Measurements from ENCODE around the gene ADH4. TPM values are rescaled to one million over a fixed set of nuclear protein-coding genes. Genes with fewer than 3 reads are reported as not detected.
"Not testable (repeated sequence)": the region's sequence is repeated elsewhere in the genome, so short reads cannot be mapped to it uniquely, and the experiment has no call there.

ADH4 gene
- total RNA-seq, 1 donor from 2014 or later, result not detected

- FAIRE-seq (no peak), DNase-seq (ENCODE audit: low spot score in 2 of 2) (no peak)
Observed at GRCh38 chr4:99135541-99136162, 8.4 kb downstream of the ADH4 start.

DNA sequence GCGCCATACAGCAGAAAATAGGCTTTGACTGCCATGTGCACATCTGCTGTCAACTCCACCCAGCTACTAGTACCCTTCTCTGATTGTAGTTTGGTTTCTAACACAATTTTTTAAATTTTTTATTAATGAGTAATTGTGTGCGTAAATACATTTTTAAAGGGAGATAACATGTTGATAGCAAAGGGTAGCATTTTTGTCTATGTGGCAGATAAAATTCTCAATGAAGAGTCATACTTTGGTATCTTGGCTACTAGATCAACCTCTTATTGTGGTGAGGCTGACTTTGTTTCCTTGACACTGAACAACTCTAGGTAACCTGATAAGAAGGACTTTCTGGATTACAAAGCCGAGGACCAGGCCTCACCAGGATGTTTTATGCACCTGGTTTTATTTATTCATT is 9.5 kb downstream of the ADH4 start:
- FAIRE-seq (no peak), DNase-seq (ENCODE audit: low spot score in 2 of 2) (no peak)

DNA sequence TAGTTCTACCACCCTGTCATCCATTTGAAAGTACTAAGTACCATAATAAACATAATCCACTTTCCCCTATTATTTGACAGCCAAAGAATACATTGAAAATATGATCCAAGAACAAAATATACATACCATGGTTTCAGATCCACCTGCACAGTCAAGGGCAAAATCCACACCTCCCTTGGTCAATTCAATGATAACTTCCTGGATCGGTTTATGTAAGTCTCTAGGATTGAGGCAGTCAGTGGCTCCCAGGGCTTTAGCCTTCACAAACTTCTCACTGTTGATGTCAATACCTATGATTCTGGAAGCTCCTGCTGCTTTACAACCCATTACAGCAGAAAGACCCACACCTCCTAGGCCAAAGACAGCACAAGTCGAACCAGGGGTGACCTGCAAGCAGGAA is 12.7 kb downstream of the ADH4 start:
- no peak for DNase-seq (ENCODE audit: low spot score in 2 of 2)
- no peak for FAIRE-seq

- no peak for FAIRE-seq
- no peak for DNase-seq (ENCODE audit: low spot score in 2 of 2)
Observed at GRCh38 chr4:99126376-99126775, 17.7 kb downstream of the ADH4 start.

GRCh38 chr4:99121008-99121407 is 23.1 kb downstream of the ADH4 start:
- no peak for FAIRE-seq

GRCh38 chr4:99120501-99120900 is 23.6 kb downstream of the ADH4 start:
- DNase-seq (ENCODE audit: low spot score in 2 of 2) (no peak), FAIRE-seq (no peak)

More at GRCh38 chr4:99121008-99121407, 23.1 kb downstream of the ADH4 start:
- no peak for DNase-seq (ENCODE audit: low spot score in 2 of 2)

- FAIRE-seq (peak; percentile 92), DNase-seq (ENCODE audit: low spot score in 2 of 2) (peak in 1 of 2 donors; percentile 8)
Observed at GRCh38 chr4:99117876-99118693, 26.0 kb downstream of the ADH4 start.

- DNase-seq (ENCODE audit: low spot score in 2 of 2); FAIRE-seq: not testable (repeated sequence)
Observed at GRCh38 chr4:99117122-99117841, 26.8 kb downstream of the ADH4 start.

DNA sequence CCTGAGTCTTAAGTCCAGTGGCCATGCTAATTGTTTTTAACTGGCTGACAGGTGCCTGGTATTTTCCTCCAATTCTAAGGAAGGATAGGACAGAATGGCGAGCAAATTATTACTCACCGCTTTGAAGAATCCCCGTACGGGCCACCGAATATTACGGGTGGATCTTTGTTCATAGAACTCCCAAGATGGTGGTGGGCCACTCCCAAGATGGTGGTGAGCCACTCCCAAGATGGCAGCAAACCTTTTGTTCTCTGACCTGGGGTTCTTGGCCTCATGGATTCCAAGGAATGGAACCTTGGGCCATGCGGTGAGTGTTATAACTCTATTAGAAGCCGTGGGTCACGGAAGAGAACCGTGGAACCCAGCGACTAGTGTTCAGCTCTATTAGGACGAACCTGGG is 34.8 kb downstream of the ADH4 start:
- DNase-seq (ENCODE audit: low spot score in 2 of 2); FAIRE-seq: not testable (repeated sequence)

DNA sequence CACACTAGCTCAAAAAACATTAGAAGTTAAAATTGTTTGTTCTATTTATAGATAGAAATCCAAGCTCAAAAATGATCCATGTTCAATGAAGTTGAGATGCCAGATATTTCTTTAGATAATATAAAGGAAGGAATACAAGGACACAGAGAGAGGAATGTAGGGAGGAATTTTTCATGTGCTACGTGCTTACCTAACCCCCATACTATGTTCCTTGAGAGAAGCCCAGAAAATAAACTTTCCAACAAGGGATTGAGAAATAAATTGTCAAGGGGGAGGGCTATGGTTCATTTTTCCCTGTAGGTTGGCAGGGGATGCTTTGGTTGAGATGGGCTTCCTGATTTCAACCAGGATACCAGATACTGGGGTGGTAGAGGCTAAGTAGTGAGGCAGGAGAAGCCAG is 39.9 kb downstream of the ADH4 start:
- DNase-seq (ENCODE audit: low spot score in 2 of 2), result no peak
- FAIRE-seq, result no peak

- DNase-seq (ENCODE audit: low spot score in 2 of 2) (no peak), FAIRE-seq (no peak)
Observed at GRCh38 chr4:99103166-99103565, 40.9 kb downstream of the ADH4 start.

- FAIRE-seq (no peak), DNase-seq (ENCODE audit: low spot score in 2 of 2) (no peak)
Observed at GRCh38 chr4:99102634-99103033, 41.5 kb downstream of the ADH4 start.

DNA sequence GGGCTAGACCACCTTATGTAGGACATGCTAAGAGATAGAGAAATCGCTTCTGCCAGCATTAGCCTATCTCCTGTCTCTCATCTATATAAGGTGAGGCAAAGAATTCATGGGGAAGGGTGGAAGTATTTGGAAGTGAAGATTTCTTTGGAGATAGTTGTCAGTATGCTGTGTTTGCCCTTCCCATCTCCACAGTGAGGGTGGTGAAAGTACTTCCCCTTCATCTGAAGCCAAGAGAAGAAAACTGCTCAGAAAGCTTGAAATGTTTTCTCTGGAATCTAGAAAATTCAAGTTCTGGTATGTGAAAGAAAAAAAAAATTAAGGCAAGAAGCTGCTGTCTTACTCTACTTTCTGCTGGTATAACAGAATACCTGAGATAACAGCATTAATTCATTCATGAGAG is 43.2 kb downstream of the ADH4 start:
- no peak for FAIRE-seq

DNA sequence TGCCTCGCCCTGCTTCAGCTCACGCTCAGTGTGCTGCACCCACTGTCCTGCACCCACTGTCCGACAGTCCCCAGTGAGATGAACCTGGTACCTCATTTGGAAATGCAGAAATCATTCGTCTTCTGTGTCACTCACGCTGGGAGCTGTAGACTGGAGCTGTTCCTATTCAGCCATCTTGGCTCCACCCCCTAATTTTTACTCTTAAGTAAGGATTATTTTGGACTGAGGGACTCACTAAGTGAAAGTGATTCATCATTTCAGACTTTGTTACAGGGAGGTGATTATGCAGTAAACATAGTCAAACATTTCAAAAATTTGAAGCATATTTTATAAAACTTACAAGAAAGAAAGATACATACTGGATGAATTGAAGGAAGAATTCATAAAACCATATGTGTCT is 44.3 kb downstream of the ADH4 start:
- not testable (repeated sequence) for DNase-seq (ENCODE audit: low spot score in 2 of 2); FAIRE-seq

More for the DNA sequence above, 43.2 kb downstream of the ADH4 start:
- DNase-seq (ENCODE audit: low spot score in 2 of 2), result no peak

DNA sequence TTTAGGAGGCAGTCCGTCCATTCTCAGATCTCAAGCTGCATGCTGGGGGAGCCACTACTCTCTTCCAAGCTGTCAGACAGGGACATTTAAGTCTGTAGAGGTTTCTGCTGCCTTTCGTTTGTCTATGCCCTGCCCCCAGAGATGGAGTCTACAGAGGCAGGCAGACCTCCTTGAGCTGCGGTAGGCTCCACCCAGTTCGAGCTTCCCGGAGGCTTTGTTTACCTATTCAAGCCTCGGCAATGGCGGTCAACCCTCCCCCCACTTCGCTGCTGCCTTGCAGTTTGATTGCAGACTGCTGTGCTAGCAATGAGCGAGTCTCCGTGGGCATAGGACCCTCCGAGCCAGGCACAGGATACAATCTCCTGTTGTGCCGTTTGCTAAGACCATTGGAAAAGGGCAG is 44.8 kb downstream of the ADH4 start:
- DNase-seq (ENCODE audit: low spot score in 2 of 2) (no peak), FAIRE-seq (no peak)

DNA sequence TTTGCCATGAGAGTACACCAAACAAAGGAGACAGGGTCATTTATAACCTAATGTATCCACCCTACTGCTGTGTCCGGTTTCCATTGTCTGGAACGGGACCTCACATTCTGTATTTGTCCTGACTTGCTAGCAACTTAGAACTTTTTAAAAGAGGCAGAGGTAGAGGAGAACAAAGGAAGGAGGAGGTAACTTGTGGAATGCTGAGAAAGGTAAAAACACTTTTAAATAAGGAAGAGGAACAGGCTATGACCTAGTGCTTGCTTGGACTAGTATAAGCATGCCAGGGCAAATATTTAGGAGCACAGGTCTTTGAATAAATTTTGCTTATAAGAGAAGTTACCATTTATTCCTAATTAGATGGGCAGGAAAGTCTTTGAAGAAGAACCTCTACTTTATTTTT is 52.3 kb downstream of the ADH4 start:
- FAIRE-seq; DNase-seq (ENCODE audit: low spot score in 2 of 2): not testable (repeated sequence)

DNA sequence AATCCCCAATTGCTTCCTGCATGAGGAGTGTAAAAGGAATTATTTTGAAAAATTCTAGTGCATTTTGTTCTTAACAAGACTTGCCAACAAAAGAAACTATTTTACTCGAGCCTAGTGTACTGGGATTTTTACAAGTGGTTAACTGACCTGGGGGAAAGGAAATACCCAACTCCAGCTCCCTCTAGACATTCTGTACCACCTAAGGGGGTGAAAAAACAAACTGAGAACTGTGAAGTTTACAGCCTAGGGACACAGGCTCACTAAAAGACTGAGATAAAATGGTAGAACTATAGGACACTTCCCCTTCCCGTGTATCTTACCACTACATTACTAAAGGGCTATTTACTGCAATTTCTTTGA is 52.9 kb downstream of the ADH4 start:
- FAIRE-seq, result no peak
- DNase-seq (ENCODE audit: low spot score in 2 of 2), result no peak

DNA sequence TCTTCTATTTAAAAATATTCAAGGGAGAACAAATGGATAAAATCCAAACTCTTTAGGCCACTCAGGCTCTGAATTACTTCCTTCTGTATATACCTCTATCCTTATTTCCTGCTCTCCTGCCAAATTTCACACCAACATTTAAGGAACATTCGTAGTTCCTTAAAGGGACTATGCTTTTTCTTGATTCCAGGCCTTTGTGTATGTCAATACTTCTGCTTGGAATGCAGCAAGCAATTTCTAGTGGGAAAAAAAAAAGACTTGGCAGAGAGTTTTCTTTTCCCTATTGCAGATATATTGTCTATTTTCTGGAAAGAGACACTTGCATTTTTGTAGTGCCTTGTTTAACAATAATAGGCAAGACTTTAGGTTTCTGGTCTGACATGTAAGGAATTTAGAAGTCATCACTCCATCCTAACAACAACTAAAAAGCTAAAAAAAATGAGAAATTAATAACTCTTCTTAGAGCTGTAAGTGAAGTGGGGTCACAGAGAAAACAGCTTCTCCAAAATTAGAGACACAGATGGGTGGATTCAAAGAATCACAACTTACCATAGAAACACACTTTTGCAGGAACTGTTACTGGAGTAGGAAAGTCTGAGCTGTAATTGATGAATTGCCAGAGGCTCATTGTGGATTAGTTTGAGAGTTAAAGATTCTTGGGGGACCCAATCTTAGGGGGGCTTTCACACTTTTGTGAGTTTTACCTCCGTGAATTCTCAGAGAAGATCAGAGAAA is 53.4 kb downstream of the ADH4 start:
- FAIRE-seq (no peak), DNase-seq (ENCODE audit: low spot score in 2 of 2) (no peak)

GRCh38 chr4:99088481-99089365 is 55.4 kb downstream of the ADH4 start, which contains the start of gene ADH5:
ADH5 (minus strand) TSS chr4:99088788; CDS start chr4:99088700, 88 bp downstream.
- no peak for FAIRE-seq
- DNase-seq (ENCODE audit: low spot score in 2 of 2), result peak; percentile 73 to 78
